Ovary (tissue), 3 donors: ENCODE results near the gene FGD2.

Source experiments
- EP300 ChIP-seq: sonication (generic); formaldehyde crosslinking; IDR thresholded peaks from one replicate; pipeline ENCODE4 v1.6.1; 2017; ENCODE audit warnings: antibody characterized with exemption
- POLR2A ChIP-seq: fragments of 450-650 bp; IDR thresholded peaks from one replicate; pipeline ENCODE4 v1.6.1; 2017; ENCODE audit warnings: antibody characterized with exemption, mild to moderate bottlenecking, moderate library complexity
- TF ChIP-seq, protein P1 (sequence below), 3 donors: fragments of 450-650 bp in 2 of 3; fragments of 200-600 bp in 1 of 3; IDR thresholded peaks; one replicate each; pipeline versions ENCODE4 v1.5.1 to v1.8.0; 2016 to 2022; ENCODE audit warnings: antibody characterized with exemption in 3 of 3, mild to moderate bottlenecking in 1 of 3
- donor health status: DM: no; HTN: no; CAD: no.

DNA sequence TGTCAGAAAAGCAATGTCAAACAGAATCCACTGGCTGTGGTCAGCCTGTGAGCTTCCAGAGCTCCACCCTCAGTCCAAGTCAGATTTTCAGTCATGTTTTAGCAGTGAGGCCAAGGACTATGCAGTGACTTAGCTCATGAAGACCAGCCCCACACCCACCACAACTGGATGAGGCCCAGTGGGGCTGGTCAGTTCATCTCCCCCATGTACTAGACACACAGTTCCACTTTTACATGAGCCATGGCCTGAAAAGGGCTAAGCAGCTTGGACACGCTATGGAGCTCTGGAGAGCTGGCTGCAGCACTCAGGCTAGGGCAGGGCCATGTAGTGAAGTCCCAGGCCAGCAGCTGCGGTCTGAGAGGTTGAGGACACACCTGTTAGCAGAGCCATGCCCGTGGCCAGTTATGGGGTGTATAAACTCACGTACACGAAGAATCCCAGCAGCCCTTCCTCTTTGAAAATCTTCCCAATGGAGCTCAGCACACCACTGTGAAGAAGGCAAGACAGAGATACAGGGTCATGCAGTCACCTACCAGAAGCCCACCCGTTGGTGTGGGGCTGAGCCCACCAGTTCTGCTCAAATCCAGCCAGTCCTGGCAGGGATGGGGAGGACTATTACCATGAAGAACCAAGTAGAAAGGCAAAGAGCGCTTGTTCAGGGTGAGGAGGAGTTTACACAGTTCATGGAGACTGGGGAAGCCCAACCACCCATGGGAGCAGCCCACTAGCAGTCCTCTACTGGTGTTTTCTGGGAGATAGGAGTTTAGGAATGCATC lies 30.0 kb upstream of the FGD2 start:
- TF ChIP-seq, protein P1, sequence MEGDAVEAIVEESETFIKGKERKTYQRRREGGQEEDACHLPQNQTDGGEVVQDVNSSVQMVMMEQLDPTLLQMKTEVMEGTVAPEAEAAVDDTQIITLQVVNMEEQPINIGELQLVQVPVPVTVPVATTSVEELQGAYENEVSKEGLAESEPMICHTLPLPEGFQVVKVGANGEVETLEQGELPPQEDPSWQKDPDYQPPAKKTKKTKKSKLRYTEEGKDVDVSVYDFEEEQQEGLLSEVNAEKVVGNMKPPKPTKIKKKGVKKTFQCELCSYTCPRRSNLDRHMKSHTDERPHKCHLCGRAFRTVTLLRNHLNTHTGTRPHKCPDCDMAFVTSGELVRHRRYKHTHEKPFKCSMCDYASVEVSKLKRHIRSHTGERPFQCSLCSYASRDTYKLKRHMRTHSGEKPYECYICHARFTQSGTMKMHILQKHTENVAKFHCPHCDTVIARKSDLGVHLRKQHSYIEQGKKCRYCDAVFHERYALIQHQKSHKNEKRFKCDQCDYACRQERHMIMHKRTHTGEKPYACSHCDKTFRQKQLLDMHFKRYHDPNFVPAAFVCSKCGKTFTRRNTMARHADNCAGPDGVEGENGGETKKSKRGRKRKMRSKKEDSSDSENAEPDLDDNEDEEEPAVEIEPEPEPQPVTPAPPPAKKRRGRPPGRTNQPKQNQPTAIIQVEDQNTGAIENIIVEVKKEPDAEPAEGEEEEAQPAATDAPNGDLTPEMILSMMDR (IDR thresholded peaks at IDR 0.05) = no peak
- TF ChIP-seq POLR2A (no peak), EP300 (no peak)
